Breast epithelium (tissue), 4 donors: Measurements from ENCODE around the gene SERP2. TPM values are rescaled to one million over a fixed set of nuclear protein-coding genes. Genes with fewer than 3 reads are reported as not detected.

Experiments
- DNase-seq, 2 donors: peaks; one replicate each; pipeline ENCODE4 v3.0.0-alpha.2; 2019; ENCODE audit warnings: low spot score in 2 of 2
- H3K27ac ChIP-seq, 2 donors: fragments of 200-600 bp; sonication (generic) in 1 of 2; one replicate each; pipeline ENCODE4 v1.5.1; 2016 to 2019; ENCODE audit warnings: mild to moderate bottlenecking in 1 of 2
- H3K27me3 ChIP-seq, 2 donors: fragments of 200-600 bp; sonication (generic) in 1 of 2; one replicate each; pipeline versions ENCODE4 v1.5.1 to v1.6.0; 2017 to 2019; ENCODE audit warnings: control low read depth in 1 of 2, mild to moderate bottlenecking in 1 of 2
- H3K36me3 ChIP-seq: fragments of 200-600 bp; one replicate; pipeline ENCODE4 v1.5.1; 2019
- H3K4me1 ChIP-seq, 2 donors: fragments of 200-600 bp; sonication (generic); one replicate each; pipeline ENCODE4 v1.5.1; 2016 to 2019; ENCODE audit warnings: control low read depth in 1 of 2
- H3K4me3 ChIP-seq, 3 donors: fragments of 200-600 bp; sonication (generic); 1 replicate in 2 of 3; 2 replicates in 1 of 3; pipeline ENCODE4 v1.5.1; 2016 to 2019; ENCODE audit warnings: mild to moderate bottlenecking in 3 of 3, moderate library complexity in 2 of 3
- H3K9me3 ChIP-seq, 2 donors: fragments of 200-600 bp; sonication (generic) in 1 of 2; one replicate each; pipeline ENCODE4 v1.5.1; 2016 to 2019; ENCODE audit warnings: control low read depth in 1 of 2
- CTCF ChIP-seq, 3 donors: fragments of 450-650 bp; IDR thresholded peaks; one replicate each; pipeline ENCODE4 v1.5.1; 2016 to 2017; ENCODE audit warnings: antibody characterized with exemption in 3 of 3, mild to moderate bottlenecking in 3 of 3, moderate library complexity in 3 of 3
- POLR2A ChIP-seq: fragments of 450-650 bp; IDR thresholded peaks from one replicate; pipeline ENCODE4 v1.6.1; 2016; ENCODE audit warnings: antibody characterized with exemption, mild to moderate bottlenecking, moderate library complexity
- POLR2AphosphoS5 ChIP-seq, 3 donors: sonication (generic); formaldehyde crosslinking; IDR thresholded peaks; one replicate each; pipeline ENCODE4 v1.6.1; 2017; ENCODE audit warnings: antibody characterized with exemption in 3 of 3
- intact Hi-C: fragments of 100-400 bp; cut with DNase I; formaldehyde crosslinking; loops from one replicate; pipeline ENCODE4 v1.15.1; 2023; ENCODE audit warnings: low total_unique reads
- total RNA-seq, 3 donors: library from RNA; depleted of rRNA; stranded (reverse); fragments of >200 nt; gene quantifications; one replicate each; pipeline ENCODE4 v1.1.0, GENCODE V29; 2016

The SERP2 gene
- total RNA-seq, 3 donors from 2014 or later: 2.6 to 6.9 (median 6.4) TPM

GRCh38 chr13:44393391-44393790 is 19.8 kb downstream of the SERP2 start:
- DNase-seq: no peak
- intact Hi-C loops: no loop called here
- no peak overlapping the region for H3K27ac ChIP-seq
- no peaks in the 10 kb centered on the region for H3K36me3 ChIP-seq
- no peaks in the 10 kb centered on the region for H3K27me3 ChIP-seq
- no peak for TF ChIP-seq CTCF (IDR thresholded peaks at IDR 0.05)
- no peak for TF ChIP-seq POLR2A
- no peak for TF ChIP-seq POLR2AphosphoS5 (IDR thresholded peaks at IDR 0.05)
- H3K9me3 ChIP-seq: no peaks in the 10 kb centered on the region
- no peak overlapping the region for H3K4me3 ChIP-seq
- no peaks in the 10 kb centered on the region for H3K4me1 ChIP-seq

- intact Hi-C loops: no loop called here
- no peak for DNase-seq
- H3K4me1 ChIP-seq: no peaks in the 10 kb centered on the region
- no peak for TF ChIP-seq POLR2A
- TF ChIP-seq CTCF (IDR thresholded peaks at IDR 0.05): no peak
- no peak for TF ChIP-seq POLR2AphosphoS5 (IDR thresholded peaks at IDR 0.05)
- no peak overlapping the region for H3K4me3 ChIP-seq
- no peaks in the 10 kb centered on the region for H3K36me3 ChIP-seq
- H3K9me3 ChIP-seq: no peaks in the 10 kb centered on the region
- H3K27me3 ChIP-seq: no peaks in the 10 kb centered on the region
- H3K27ac ChIP-seq: no peak overlapping the region
Observed at GRCh38 chr13:44394658-44395057, 21.0 kb downstream of the SERP2 start.

GRCh38 chr13:44395976-44396694 is 22.5 kb downstream of the SERP2 start:
- intact Hi-C loops: no loop called here
- H3K4me1 ChIP-seq: no peaks in the 10 kb centered on the region
- H3K4me3 ChIP-seq: no peak overlapping the region
- no peaks in the 10 kb centered on the region for H3K9me3 ChIP-seq
- TF ChIP-seq POLR2A: no peak
- TF ChIP-seq POLR2AphosphoS5 (IDR thresholded peaks at IDR 0.05): no peak
- no peak for TF ChIP-seq CTCF (IDR thresholded peaks at IDR 0.05)
- no peak for DNase-seq
- peak overlapping the region; percentile 71 to 86 for H3K27ac ChIP-seq
- no peaks in the 10 kb centered on the region for H3K36me3 ChIP-seq
- no peaks in the 10 kb centered on the region for H3K27me3 ChIP-seq

- Histone ChIP-seq H3K27ac (peak overlapping the region; percentile 71 to 86), H3K4me3 (peak overlapping the region in 2 of 3 donors; percentile 14 to 16), H3K36me3 (no peaks in the 10 kb centered on the region), H3K4me1 (peaks cover 0 to under 1% of the 10 kb centered on the region in 2 donors), H3K27me3 (no peaks in the 10 kb centered on the region), H3K9me3 (no peaks in the 10 kb centered on the region)
- no peak for DNase-seq
- intact Hi-C loops: no loop called here
- peak in 1 of 3 donors; percentile 6 for TF ChIP-seq POLR2AphosphoS5 (IDR thresholded peaks at IDR 0.05)
- TF ChIP-seq CTCF (IDR thresholded peaks at IDR 0.05): no peak
Observed at GRCh38 chr13:44396701-44397580, 23.3 kb downstream of the SERP2 start.

- peaks cover 4 to 7% of the 10 kb centered on the region in 2 donors for H3K4me1 ChIP-seq
- intact Hi-C loops: no loop called here
- H3K4me3 ChIP-seq: no peak overlapping the region
- no peaks in the 10 kb centered on the region for H3K27me3 ChIP-seq
- TF ChIP-seq POLR2AphosphoS5 (IDR thresholded peaks at IDR 0.05) (no peak), CTCF (IDR thresholded peaks at IDR 0.05) (no peak), POLR2A (no peak)
- no peaks in the 10 kb centered on the region for H3K36me3 ChIP-seq
- H3K27ac ChIP-seq: peak overlapping the region in 1 of 2 donors; percentile 86
- no peaks in the 10 kb centered on the region for H3K9me3 ChIP-seq
- DNase-seq: no peak
Observed at GRCh38 chr13:44397766-44398223, 24.2 kb downstream of the SERP2 start.
